Renal cortical epithelial cell (primary cell): ENCODE data around the gene MT3. TPM values are rescaled to one million over a fixed set of nuclear protein-coding genes. Genes with fewer than 3 reads are reported as not detected.

ENCODE experiments used
- DNase-seq: peaks from one replicate; pipeline ENCODE4 v3.0.0-alpha.2; 2011; ENCODE audit warnings: low read depth
- total RNA-seq: library from RNA; depleted of rRNA; stranded (reverse); fragments of >200 nt; gene quantifications from 2 replicates; pipeline ENCODE4 v1.2.3, GENCODE V29; 2014

Gene MT3
- total RNA-seq = not detected in 2 replicates

DNA sequence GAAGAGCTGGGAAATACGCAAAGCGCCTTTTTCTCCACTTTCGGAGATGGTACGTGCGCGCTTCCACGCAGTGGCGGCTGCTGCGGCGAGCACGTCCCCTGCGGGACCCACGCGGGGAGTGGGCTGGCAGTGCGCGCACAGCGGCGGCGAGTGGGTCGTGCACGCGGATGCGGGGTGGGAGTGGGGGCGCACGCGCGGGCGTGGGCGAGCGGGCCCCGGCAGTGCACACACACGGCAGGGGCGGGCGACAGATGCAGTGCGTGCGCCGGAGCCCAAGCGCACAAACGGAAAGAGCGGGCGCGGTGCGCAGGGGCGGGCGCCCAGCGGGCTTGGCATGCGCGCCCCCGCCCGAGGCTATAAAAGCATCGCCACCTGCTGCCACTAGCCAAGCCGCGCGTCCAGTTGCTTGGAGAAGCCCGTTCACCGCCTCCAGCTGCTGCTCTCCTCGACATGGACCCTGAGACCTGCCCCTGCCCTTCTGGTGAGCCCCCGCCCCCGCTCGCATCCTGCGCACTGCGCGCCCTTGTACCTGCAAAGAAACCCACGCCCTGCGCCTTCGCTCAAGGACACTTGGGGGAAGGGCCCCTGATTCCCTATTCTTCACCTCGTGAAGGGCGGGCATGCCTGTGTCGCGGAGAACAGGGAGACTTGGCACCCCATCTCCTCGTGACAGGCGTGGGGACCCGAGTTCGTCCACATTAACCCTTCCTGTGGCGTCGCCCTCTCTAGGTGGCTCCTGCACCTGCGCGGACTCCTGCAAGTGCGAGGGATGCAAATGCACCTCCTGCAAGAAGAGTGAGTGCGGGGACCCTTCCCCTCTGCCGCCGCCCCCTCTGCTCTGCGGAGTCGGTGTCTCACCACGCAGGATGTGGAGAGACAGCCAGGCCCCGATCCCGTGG is at the start of gene MT3:
Gene MT3 (plus strand): TSS at position 388 of the 899 bp plus-strand sequence. CDS start 63 bp downstream, at position 451.
- DNase-seq = no peak

DNA sequence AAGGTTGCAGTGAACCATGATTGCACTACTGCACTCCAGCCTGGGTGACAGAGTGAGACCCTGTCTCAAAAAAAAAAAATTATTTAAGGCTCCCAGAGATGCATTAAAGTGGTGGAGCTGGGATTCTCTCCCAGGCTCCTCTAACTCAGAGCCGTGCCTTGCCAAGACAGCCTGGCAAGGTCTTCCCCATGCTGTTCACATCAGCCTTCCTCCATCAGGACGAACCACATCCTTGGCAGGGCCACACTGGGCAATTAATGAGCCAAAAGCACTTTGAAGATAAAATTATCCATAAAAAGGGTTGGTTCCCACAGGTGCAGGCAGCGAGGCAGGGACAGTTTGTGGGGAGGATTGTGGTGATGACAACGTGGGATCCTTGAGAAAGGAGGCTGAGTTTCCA is 49.7 kb upstream of the MT3 start:
- no peak for DNase-seq

- DNase-seq = no peak
Measured at GRCh38 chr16:56542039-56542438, 47.3 kb upstream of the MT3 start.

DNA sequence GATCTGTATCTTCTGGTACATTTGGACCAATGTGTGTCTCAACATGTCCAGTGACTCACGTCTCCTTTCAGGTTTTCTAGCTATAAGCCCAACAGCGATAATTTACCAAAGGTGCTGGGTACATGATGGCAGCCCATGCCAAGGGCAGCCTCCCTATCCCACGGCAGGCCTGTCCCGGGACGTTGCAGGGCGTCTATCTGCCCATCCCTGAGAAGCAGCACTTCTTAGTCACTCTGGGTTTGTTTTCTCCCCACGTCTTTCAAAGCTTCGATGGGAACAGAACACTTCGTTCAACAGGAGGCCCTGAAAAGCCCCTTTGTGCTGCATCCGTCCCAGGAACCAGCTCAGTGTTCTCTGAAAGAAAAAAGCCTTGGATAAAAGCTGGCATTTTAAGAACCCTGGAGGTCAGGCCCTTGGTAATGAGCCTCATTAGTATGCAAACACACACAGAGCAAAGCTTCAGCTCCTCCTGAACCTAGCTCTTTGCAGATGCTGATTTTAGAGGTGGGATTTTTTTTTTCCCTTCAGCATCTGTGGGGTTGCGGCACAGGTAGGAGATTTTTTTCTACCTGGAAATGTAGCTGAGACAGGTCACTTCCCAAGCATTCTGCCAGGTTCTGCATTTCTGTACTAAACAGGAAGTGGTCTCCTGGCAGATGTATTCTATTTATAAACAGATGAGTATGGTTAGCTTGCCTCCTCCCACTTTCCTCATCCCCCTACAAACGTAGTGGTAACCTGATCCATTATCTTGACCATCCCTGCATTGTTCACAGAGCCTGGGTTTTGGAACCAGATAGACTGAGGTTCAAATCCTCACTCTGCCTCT is 42.0 kb upstream of the MT3 start:
- peak; percentile 30 for DNase-seq

DNA sequence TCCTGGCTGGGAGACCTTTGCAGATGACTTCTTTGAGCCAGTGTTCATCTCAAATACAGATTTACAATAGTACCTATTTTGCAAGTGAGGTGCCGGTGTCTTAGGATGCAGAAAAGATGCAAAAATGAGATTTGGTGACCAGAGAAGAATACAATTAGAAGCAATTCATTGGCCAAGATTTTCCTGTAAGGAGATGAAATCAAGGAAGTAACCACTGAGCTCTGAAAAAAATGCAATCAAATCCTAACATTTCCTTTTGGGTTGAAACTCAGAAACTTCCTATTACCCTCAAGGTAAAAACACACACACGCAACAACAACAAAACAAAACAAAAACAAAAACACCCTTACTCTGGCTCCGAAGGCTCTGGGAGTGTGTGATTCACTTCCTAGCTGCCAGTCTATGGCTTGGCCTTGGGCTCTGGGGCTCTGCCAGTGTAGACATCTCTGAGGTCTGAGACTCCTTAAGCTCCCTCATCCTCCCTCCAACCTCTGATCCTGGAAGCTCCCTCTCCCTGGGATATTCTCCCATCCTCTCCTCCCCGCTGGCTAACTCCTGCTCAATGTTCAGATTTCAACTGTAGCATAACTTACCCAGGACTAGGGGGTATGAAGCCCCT is 41.3 kb upstream of the MT3 start:
- DNase-seq = no peak

DNA sequence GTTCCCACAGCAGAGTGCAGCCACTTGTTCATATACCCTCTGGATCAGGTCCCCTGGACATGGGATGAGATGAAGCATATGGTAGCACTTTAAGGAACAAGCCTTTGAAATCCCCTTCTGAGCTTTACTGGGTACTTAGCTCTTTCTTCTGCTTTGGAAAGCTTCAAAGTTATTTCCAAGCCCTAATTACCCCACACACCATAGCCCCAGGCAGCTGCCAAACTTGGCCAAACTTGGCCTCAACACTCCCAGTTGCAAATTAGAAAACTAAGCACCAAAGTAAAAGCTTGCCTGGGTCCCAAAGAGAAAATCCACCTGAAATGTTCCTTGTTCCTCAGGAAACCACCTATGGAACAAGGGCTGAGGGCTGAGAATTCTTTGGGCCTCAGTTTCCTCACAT is 40.2 kb upstream of the MT3 start:
- no peak for DNase-seq

- peak; percentile 27 for DNase-seq
Measured at GRCh38 chr16:56549744-56550385, 39.5 kb upstream of the MT3 start.

DNA sequence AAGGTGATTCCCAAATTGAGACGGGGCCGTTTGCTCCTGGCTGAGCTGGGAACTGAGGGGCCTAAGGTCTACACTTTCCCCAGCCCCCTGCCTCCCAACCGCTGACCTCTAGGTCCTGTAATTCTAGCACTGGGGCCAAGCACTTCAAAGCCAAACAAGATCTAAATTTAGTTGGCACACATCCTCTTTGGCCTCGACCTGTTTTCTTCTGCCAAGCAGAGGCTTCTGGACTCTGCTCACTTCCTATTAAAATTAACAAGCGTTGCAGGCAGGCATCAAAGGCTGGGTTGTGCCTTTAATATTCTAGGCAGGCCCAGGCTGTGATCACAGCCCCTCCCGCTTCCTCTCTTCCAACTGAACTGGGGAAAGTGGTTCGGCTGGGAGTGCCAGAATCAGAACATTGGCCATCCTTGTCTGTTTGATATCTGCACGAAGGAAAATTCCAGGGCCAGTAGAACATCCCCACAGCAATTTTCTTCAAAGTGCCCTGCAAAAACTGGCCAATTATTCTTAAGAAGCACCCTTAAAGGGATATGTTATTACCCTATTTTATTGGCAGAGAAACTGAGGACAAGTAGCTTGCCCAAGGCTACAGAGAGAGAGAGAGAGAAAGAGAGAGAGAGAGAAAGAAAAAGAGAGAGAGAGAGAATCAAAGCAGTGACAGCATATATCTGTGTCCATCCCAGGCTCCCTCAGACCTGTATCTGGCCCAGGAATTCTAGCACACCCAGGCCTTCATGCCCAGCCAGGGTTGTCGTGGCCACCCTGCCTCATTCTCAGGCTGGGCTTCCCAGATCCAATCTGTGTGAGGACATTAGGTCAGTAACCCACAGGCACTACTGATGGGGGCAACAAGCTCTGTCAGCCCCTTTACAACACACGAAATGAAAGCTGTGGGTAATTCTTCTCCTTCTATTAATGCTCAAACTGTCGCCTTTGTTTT is 37.3 kb upstream of the MT3 start:
- no peak for DNase-seq

DNA sequence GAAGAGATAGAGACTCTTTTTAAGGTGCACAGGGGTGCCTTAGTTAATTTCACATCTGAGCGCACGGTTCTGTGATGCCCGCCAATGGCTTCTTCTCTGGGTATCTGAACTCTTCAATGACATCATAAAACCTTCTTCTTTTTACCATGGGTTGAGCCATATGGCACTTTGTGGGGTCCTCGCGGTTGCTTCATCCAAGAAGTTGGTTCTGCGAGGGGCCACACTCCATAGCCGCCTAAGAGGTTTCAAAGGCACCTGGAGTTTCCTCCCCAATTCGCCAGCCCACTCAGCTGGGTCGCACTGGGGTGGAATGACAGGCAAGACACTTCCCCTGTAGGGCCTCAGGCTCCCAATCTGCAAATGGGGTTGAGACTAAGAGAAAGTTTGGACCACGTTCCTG is 34.9 kb upstream of the MT3 start:
- DNase-seq = no peak

- peak; percentile 85 for DNase-seq
Measured at GRCh38 chr16:56558024-56558747, 31.1 kb upstream of the MT3 start.

GRCh38 chr16:56559109-56559508 is 30.2 kb upstream of the MT3 start:
- no peak for DNase-seq

DNA sequence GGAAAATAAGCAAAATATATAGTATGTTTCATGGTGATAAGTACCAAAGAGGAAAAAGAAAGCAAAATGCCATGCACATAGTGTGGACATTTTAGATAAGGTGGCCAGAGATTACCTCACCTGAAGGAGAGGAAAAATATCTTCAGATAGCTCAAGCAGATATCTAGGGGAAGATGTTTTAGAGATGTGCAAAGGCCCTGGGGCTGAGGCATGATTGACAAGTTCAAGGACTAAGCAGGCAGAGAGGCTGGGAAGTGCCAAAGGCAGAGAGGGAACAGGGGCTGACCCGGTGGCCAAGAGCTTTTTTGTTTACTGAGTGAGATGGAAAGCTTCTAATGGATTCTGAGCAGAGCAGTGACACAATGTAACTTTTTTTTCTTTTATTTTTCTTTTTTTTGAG is 28.9 kb upstream of the MT3 start:
- DNase-seq = no peak

DNA sequence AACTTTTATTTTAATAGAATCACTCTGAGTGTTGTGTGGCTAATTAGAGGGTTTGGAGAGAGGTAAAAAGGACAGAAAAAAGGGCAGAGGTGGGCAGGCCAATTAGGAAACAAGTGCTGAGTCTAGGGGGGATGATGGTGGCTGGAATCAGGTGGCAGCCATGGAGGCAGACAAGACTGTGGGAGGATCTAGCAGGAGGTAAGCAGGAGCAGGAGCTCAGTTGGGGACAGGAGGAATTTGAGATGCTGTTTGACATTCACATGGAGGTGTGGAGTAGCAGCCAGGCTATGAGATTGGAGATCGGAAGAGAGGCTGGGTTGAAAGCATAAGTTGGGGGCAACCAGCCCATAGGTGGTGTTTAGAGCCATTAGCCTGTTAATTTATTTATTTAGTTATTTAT is 28.2 kb upstream of the MT3 start:
- no peak for DNase-seq

DNA sequence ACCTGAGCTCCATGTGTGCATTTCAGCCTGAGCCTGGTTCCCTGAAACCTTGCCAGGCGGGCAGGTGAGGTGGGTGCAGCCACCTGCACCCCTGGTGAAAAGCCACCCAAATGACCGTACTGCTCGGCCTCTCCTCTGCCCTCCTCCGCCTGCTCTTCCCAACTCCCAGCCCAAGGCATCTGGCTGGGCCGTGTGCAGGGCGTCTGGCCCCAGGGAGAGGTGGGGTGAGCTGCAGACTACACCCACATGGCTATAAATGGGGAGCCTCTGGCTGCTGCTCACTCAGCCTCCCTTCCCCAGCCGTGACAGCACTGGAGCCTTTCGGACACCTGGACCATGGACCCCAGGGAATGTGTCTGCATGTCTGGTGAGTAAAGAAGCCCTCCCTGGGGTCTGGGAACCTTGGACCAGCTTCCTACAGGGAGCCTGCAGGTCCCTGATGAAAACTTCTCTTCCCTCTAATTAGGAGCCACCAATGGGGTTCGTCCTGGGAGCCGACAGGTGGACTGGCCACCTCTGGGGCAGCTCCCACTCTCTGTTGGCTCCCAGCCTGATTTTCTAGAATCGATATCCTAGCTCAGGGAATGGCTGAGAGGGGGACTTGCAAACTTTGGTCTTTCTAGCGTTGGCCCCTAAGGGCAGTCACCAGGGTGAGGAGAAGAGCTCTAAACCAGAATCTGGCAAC is 24.4 kb upstream of the MT3 start, which contains the start of gene MT4:
Gene MT4 (plus strand): TSS at position 281 of the 685 bp plus-strand sequence. CDS start 56 bp downstream, at position 337.
- DNase-seq = no peak

DNA sequence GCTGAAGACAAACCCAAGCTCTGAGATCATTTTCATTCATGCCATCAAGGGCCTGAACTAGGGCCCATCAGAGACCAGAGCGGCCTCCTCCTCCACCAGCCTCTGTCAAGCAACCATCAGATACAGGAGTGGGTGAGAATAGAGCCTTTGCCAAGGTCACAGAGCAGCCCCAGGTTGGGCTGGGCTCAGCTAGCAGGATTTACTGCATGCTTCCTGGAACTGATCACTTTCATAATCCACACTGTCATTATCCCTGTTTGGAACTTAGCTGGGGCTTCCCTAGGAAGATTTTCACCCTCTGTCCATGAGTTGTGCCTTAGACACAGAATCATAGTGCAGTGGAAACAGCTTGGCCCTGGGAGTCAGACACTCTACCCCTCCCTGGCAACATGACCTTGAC is 19.4 kb upstream of the MT3 start:
- no peak for DNase-seq

GRCh38 chr16:56571525-56571924 is 17.8 kb upstream of the MT3 start:
- no peak for DNase-seq

GRCh38 chr16:56574625-56575024 is 14.7 kb upstream of the MT3 start:
- DNase-seq = no peak

DNA sequence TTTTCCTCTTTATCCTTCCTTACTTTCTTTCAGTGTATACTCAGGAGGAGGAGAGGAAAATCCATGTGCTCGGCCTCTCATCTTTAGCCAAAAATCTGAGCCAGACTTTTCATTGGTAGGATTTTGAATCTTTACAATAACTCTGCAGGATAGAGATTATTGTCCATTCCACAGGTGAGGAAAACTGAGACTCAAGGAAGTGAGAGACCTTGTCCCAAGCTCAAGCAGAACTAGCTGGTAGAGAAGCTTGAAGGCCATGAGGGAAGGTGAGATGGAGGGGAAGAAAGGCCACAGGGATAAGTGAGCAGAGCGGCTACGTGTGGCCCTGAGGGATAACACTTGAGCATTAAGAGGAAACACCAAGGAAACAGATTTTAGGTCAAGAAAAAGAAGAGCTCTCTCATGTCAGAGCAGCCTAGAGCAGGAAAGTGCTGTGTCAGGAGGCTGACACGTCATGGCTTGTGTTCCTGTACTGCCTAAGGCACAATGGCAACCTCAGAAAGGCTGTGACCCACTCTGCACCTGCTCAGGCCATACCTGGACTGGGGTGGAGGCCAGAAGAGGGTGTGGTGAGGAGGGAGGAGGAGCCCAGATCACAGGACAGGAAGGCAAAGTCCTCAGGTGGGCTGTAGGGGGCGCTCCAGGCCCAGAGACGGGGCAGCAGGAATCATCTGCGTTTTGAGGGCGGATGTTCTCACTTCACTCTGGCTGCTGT is 12.6 kb upstream of the MT3 start:
- DNase-seq = peak; percentile 59

- DNase-seq = no peak
Measured at GRCh38 chr16:56577300-56577625, 12.1 kb upstream of the MT3 start.
